H9 (cell line): ENCODE data around the gene CAMK2G. TPM values are rescaled to one million over a fixed set of nuclear protein-coding genes. Genes with fewer than 3 reads are reported as not detected.

ENCODE experiments used
- DNase-seq: peaks from one replicate; pipeline ENCODE4 v3.0.0-alpha.2; 2017
- H2AFZ ChIP-seq: one replicate; pipeline ENCODE4 v1.6.1; 2013; ENCODE audit warnings: mild to moderate bottlenecking, low read length, control low read depth, moderate library complexity
- H2AK5ac ChIP-seq: 2 replicates; pipeline ENCODE4 v1.6.1; 2013; ENCODE audit warnings: low read length, control low read depth, mixed read lengths; ENCODE audit not compliant: insufficient read length
- H2BK120ac ChIP-seq: one replicate; pipeline ENCODE4 v1.6.1; 2013; ENCODE audit warnings: low read depth, mild to moderate bottlenecking, low read length, control low read depth, inconsistent platforms; ENCODE audit not compliant: poor library complexity, severe bottlenecking
- H2BK12ac ChIP-seq: 2 replicates; pipeline ENCODE4 v1.6.1; 2013; ENCODE audit warnings: low read length, control low read depth, mixed read lengths, low read depth; ENCODE audit not compliant: insufficient read length
- H2BK15ac ChIP-seq: 2 replicates; pipeline ENCODE4 v1.6.1; 2013; ENCODE audit warnings: low read depth, low read length, control low read depth
- H2BK20ac ChIP-seq: one replicate; pipeline ENCODE4 v1.6.1; 2013; ENCODE audit warnings: low read depth, mild to moderate bottlenecking, low read length, control low read depth, inconsistent platforms; ENCODE audit not compliant: poor library complexity, severe bottlenecking
- H2BK5ac ChIP-seq: 2 replicates; pipeline ENCODE4 v1.6.1; 2013; ENCODE audit warnings: low read length, control low read depth, mixed read lengths; ENCODE audit not compliant: insufficient read length
- H3K14ac ChIP-seq: 2 replicates; pipeline ENCODE4 v1.6.1; 2013; ENCODE audit warnings: low read length, control low read depth; ENCODE audit not compliant: insufficient read depth
- H3K18ac ChIP-seq: 2 replicates; pipeline ENCODE4 v1.6.1; 2013; ENCODE audit warnings: low read depth, mild to moderate bottlenecking, mixed read lengths, low read length, control low read depth; ENCODE audit not compliant: insufficient read length
- H3K23ac ChIP-seq: 2 replicates; pipeline ENCODE4 v1.6.1; 2013; ENCODE audit warnings: low read length, control low read depth, mixed read lengths, low read depth; ENCODE audit not compliant: insufficient read length
- H3K23me2 ChIP-seq: 2 replicates; pipeline ENCODE4 v1.6.1; 2013; ENCODE audit warnings: low read depth, mild to moderate bottlenecking, mixed read lengths, low read length, control low read depth; ENCODE audit not compliant: insufficient read length, poor library complexity, severe bottlenecking
- H3K27ac ChIP-seq: 2 replicates; pipeline ENCODE4 v1.5.1; 2013; ENCODE audit warnings: low read length, control low read depth, mixed read lengths, low read depth; ENCODE audit not compliant: insufficient read length
- H3K27me3 ChIP-seq: 2 replicates; pipeline ENCODE4 v1.6.1; 2013; ENCODE audit warnings: low read length, control low read depth, inconsistent platforms; ENCODE audit not compliant: insufficient read depth
- H3K4ac ChIP-seq: 2 replicates; pipeline ENCODE4 v1.6.1; 2013; ENCODE audit warnings: low read depth, mild to moderate bottlenecking, control low read depth, inconsistent platforms, low read length, moderate library complexity
- H3K4me1 ChIP-seq: 2 replicates; pipeline ENCODE4 v1.6.1; 2013; ENCODE audit warnings: low read length, control low read depth, inconsistent platforms; ENCODE audit not compliant: insufficient read depth
- H3K4me2 ChIP-seq: 2 replicates; pipeline ENCODE4 v1.6.1; 2013; ENCODE audit warnings: low read length, control low read depth, mixed read lengths; ENCODE audit not compliant: insufficient read length, insufficient read depth
- H3K56ac ChIP-seq: 2 replicates; pipeline ENCODE4 v1.6.1; 2013; ENCODE audit warnings: low read depth, mild to moderate bottlenecking, mixed read lengths, low read length, control low read depth; ENCODE audit not compliant: insufficient read length
- H3K79me1 ChIP-seq: 2 replicates; pipeline ENCODE4 v1.6.1; 2013; ENCODE audit warnings: low read depth, mild to moderate bottlenecking, moderate library complexity, low read length, control low read depth, inconsistent platforms; ENCODE audit not compliant: insufficient read depth, poor library complexity, severe bottlenecking
- H3K79me2 ChIP-seq: 2 replicates; pipeline ENCODE4 v1.6.1; 2013; ENCODE audit warnings: low read length, control low read depth, inconsistent platforms; ENCODE audit not compliant: insufficient read depth
- H3K9ac ChIP-seq: 2 replicates; pipeline ENCODE4 v1.6.1; 2013; ENCODE audit warnings: low read length, control low read depth, mixed read lengths; ENCODE audit not compliant: insufficient read length; ENCODE audit errors: extremely low read depth
- H3K9me3 ChIP-seq: one replicate; pipeline ENCODE4 v1.6.1; 2013; ENCODE audit warnings: low read depth, low read length, inconsistent platforms; ENCODE audit not compliant: control insufficient read depth
- H3T11ph ChIP-seq: one replicate; pipeline ENCODE4 v1.6.1; 2013; ENCODE audit warnings: mild to moderate bottlenecking, low read length, control low read depth, inconsistent platforms
- H4K20me1 ChIP-seq: one replicate; pipeline ENCODE4 v1.6.1; 2013; ENCODE audit not compliant: control insufficient read depth, insufficient read length, insufficient read depth
- H4K5ac ChIP-seq: 2 replicates; pipeline ENCODE4 v1.6.1; 2013; ENCODE audit warnings: low read depth, mild to moderate bottlenecking, mixed read lengths, low read length, control low read depth; ENCODE audit not compliant: insufficient read length
- H4K8ac ChIP-seq: replicated peaks from 2 replicates; pipeline ENCODE4 v1.6.1; 2013; ENCODE audit warnings: low read length, control low read depth, mixed read lengths, low read depth; ENCODE audit not compliant: insufficient read length
- H4K91ac ChIP-seq: 2 replicates; pipeline ENCODE4 v1.6.1; 2013; ENCODE audit warnings: low read depth, mild to moderate bottlenecking, moderate library complexity, mixed read lengths, low read length, control low read depth; ENCODE audit not compliant: insufficient read length
- H3K27ac Mint-ChIP-seq, 3 experiments: 2 replicates in 2 of 3; 3 replicates in 1 of 3; pipeline ENCODE4 v1.8.0; 2020 to 2021; ENCODE audit warnings: mixed read lengths in 3 of 3, mild to moderate bottlenecking in 1 of 3, moderate library complexity in 1 of 3
- H3K27me3 Mint-ChIP-seq: 2 replicates; pipeline ENCODE4 v1.8.0; 2021; ENCODE audit warnings: low read depth, mild to moderate bottlenecking, moderate library complexity, mixed read lengths
- H3K36me3 Mint-ChIP-seq, 3 experiments: 2 replicates in 2 of 3; 3 replicates in 1 of 3; pipeline ENCODE4 v1.8.0; 2020 to 2021; ENCODE audit warnings: low read depth in 3 of 3, mixed read lengths in 3 of 3; ENCODE audit not compliant: insufficient read depth in 1 of 3
- H3K4me1 Mint-ChIP-seq, 2 experiments: 2 replicates each; pipeline ENCODE4 v1.8.0; 2020; ENCODE audit warnings: mixed read lengths in 2 of 2
- H3K4me3 Mint-ChIP-seq, 2 experiments: 2 replicates in 1 of 2; 3 replicates in 1 of 2; pipeline ENCODE4 v1.8.0; 2020 to 2021; ENCODE audit warnings: mild to moderate bottlenecking in 2 of 2, mixed read lengths in 2 of 2, moderate library complexity in 1 of 2
- H3K9me3 Mint-ChIP-seq, 2 experiments: 2 replicates in 1 of 2; 3 replicates in 1 of 2; pipeline ENCODE4 v1.8.0; 2020; ENCODE audit warnings: mild to moderate bottlenecking in 2 of 2, mixed read lengths in 2 of 2, moderate library complexity in 1 of 2
- CTCF ChIP-seq: fragments of 200-600 bp; sonication (generic); conservative IDR thresholded peaks from 3 replicates; pipeline ENCODE4 v1.8.0; 2021; ENCODE audit warnings: antibody characterized with exemption, mild to moderate bottlenecking
- WGBS: extraction: QIAGEN DNeasy Blood & Tissue Kit; methylation state at CpG from one replicate; pipeline ENCODE4 v1.1.7; 2013; ENCODE audit warnings: missing lambda C conversion rate, low lambda C conversion rate, mixed read lengths; ENCODE audit not compliant: insufficient read length; ENCODE audit errors: extremely low coverage; 5-methylcytosine and 5-hydroxymethylcytosine counted together
- total RNA-seq: library from RNA; stranded (reverse); gene quantifications from 2 replicates; pipeline ENCODE4 v1.2.1, GENCODE V29; 2021

Gene CAMK2G
- total RNA-seq, 1 experiment from 2014 or later: 31.8 TPM

- Histone ChIP-seq H3K4me1 (no peaks in the 10 kb centered on the region; the same call in 1 of the 2 replicates), H3K14ac (no peak overlapping the region), H2BK20ac (no peak overlapping the region), H3K79me2 (no peaks in the 10 kb centered on the region; the same call in 1 of the 2 replicates), H3K4ac (no peak overlapping the region), H2BK12ac (no peak overlapping the region), H4K5ac (no peak overlapping the region), H3K4me2 (no peak overlapping the region), H2BK15ac (no peak overlapping the region), H3K27ac (no peak overlapping the region), H3K27me3 (no peaks in the 10 kb centered on the region), H3K9ac (no peak overlapping the region), H3K18ac (no peak overlapping the region), H2AK5ac (no peak overlapping the region), H3K23ac (no peak overlapping the region), H2BK5ac (no peak overlapping the region), H3K79me1 (no peaks in the 10 kb centered on the region), H2AFZ (no peak overlapping the region), H3K23me2 (no peaks in the 10 kb centered on the region), H3K56ac (no peak overlapping the region), H4K8ac (no peak overlapping the region), H4K20me1 (no peaks in the 10 kb centered on the region), H4K91ac (no peak overlapping the region), H3K9me3 (no peaks in the 10 kb centered on the region), H2BK120ac (no peak overlapping the region), H3T11ph (no peak overlapping the region)
- WGBS: no CpG with 5 or more reads among the region's 4 CpGs
- no peak for DNase-seq
- Mint-ChIP-seq H3K4me1 (peaks cover 10 to 16% of the 10 kb centered on the region in 2 experiments), H3K9me3 (no peaks in the 10 kb centered on the region), H3K27me3 (no peaks in the 10 kb centered on the region), H3K27ac (peak overlapping the region in 1 of 3 experiments; percentile 56; a peak in 2 of 7 replicates), H3K36me3 (peaks cover 17 to 49% (median 27%) of the 10 kb centered on the region in 3 experiments; a peak in 6 of 7 replicates), H3K4me3 (0 out of 5 replicates have a peak overlapping the region, but pooled peaks of 1 of the 2 experiments have one; percentile 11)
- no peak for TF ChIP-seq CTCF
Observed at GRCh38 chr10:73864229-73864628, 10.1 kb downstream of the CAMK2G start.
